ENCODE results near the gene SH3BGRL2.

SH3BGRL2 gene

GRCh38 chr6:79719248-79719960 lies 88.3 kb downstream of the SH3BGRL2 start:
- no peak overlapping the region for H3K9ac ChIP-seq (ENCODE audit: low read depth, low read length, poor library complexity)
- H2BK5ac ChIP-seq (ENCODE audit: low read length), result no peak overlapping the region
- no peak overlapping the region for H2BK15ac ChIP-seq (ENCODE audit: low read length)
- no peaks in the 10 kb centered on the region for H3K27me3 ChIP-seq (ENCODE audit: control insufficient read depth in 3 of 3, insufficient read depth in 3 of 3, low read depth in 1 of 3, low read length in 3 of 3)
- no peak overlapping the region for H3K4me2 ChIP-seq (ENCODE audit: insufficient read depth, low read length, poor library complexity, severe bottlenecking)
- no peak overlapping the region for H4K8ac ChIP-seq (ENCODE audit: low read depth, low read length)
- WGBS, 2 donors (ENCODE audit: extremely low coverage in 2 of 2, insufficient read length in 2 of 2, insufficient replicate concordance in 1 of 2), result no CpG with 5 or more reads among the region's 6 CpGs
- no peak overlapping the region for H2BK120ac ChIP-seq (ENCODE audit: low read depth, low read length)
- H4K91ac ChIP-seq (ENCODE audit: low read depth, low read length, poor library complexity), result no peak overlapping the region
- H2AK5ac ChIP-seq (ENCODE audit: low read depth, low read length), result no peak overlapping the region
- no peak overlapping the region for H3K4me3 ChIP-seq (ENCODE audit: low read length in 2 of 2)
- H3K79me1 ChIP-seq (ENCODE audit: low read depth, low read length), result no peaks in the 10 kb centered on the region
- no peak overlapping the region for H3K4ac ChIP-seq (ENCODE audit: low read length)
- H2AFZ ChIP-seq (ENCODE audit: low read length), result no peak overlapping the region
- H3K23ac ChIP-seq (ENCODE audit: low read depth, low read length, poor library complexity), result no peak overlapping the region
- H3K36me3 ChIP-seq (replicated peaks in 1 of 2; ENCODE audit: control insufficient read depth in 2 of 2, insufficient read depth in 2 of 2, low read length in 2 of 2), result no peaks in the 10 kb centered on the region
- H3K14ac ChIP-seq (ENCODE audit: low read length), result no peak overlapping the region
- H2BK12ac ChIP-seq (ENCODE audit: low read length), result no peak overlapping the region
- H3K9me3 ChIP-seq (replicated peaks in 1 of 2; ENCODE audit: control insufficient read depth in 2 of 2, insufficient read depth in 1 of 2, low read depth in 1 of 2, low read length in 2 of 2), result peaks cover 0 to 2% of the 10 kb centered on the region in 2 donors
- DNase-seq (ENCODE audit: low spot score), result no peak
- no peaks in the 10 kb centered on the region for H3K4me1 ChIP-seq (ENCODE audit: control insufficient read depth in 2 of 2, insufficient read depth in 1 of 2, low read depth in 1 of 2, low read length in 2 of 2)
- no peak overlapping the region for H3K18ac ChIP-seq (ENCODE audit: low read length)
- no peak overlapping the region for H3K27ac ChIP-seq (replicated peaks; ENCODE audit: low read length)

DNA sequence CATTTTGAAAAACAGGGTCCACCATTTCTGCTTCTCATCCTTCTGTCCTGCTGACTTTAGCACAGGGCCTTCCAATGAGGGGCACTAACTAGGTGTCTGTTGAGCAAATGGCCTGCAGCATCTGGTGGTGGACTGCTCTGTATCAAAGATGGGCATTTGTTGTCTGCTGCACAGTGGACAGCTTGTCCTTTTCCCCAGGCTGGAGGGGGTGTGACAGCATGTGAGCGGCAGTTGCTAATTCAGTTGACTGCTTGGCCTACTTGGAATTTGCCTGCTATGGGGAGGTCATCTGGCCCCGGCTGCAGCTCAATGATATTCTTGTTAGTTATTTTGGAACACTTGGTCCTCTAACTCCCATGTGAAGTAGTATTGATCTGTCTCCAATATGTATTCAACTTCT lies 93.7 kb downstream of the SH3BGRL2 start:
- no peak overlapping the region for H3K4me2 ChIP-seq (ENCODE audit: insufficient read depth, low read length, poor library complexity, severe bottlenecking)
- H4K91ac ChIP-seq (ENCODE audit: low read depth, low read length, poor library complexity), result no peak overlapping the region
- no peak overlapping the region for H2AFZ ChIP-seq (ENCODE audit: low read length)
- no peak for DNase-seq (ENCODE audit: low spot score)
- H2BK120ac ChIP-seq (ENCODE audit: low read depth, low read length), result no peak overlapping the region
- no peak overlapping the region for H2BK12ac ChIP-seq (ENCODE audit: low read length)
- H3K23ac ChIP-seq (ENCODE audit: low read depth, low read length, poor library complexity), result no peak overlapping the region
- no peak overlapping the region for H3K14ac ChIP-seq (ENCODE audit: low read length)
- H3K27me3 ChIP-seq (ENCODE audit: control insufficient read depth in 3 of 3, insufficient read depth in 3 of 3, low read depth in 1 of 3, low read length in 3 of 3), result no peaks in the 10 kb centered on the region
- H2BK5ac ChIP-seq (ENCODE audit: low read length), result no peak overlapping the region
- H3K4me1 ChIP-seq (ENCODE audit: control insufficient read depth in 2 of 2, insufficient read depth in 1 of 2, low read depth in 1 of 2, low read length in 2 of 2), result no peaks in the 10 kb centered on the region
- H3K4ac ChIP-seq (ENCODE audit: low read length), result no peak overlapping the region
- no peak overlapping the region for H3K27ac ChIP-seq (replicated peaks; ENCODE audit: low read length)
- no peak overlapping the region for H3K9ac ChIP-seq (ENCODE audit: low read depth, low read length, poor library complexity)
- H3K79me1 ChIP-seq (ENCODE audit: low read depth, low read length), result no peaks in the 10 kb centered on the region
- H4K8ac ChIP-seq (ENCODE audit: low read depth, low read length), result no peak overlapping the region
- H2BK15ac ChIP-seq (ENCODE audit: low read length), result peak overlapping the region; percentile 5
- peak overlapping the region; percentile 31 for H3K18ac ChIP-seq (ENCODE audit: low read length)
- H2AK5ac ChIP-seq (ENCODE audit: low read depth, low read length), result no peak overlapping the region
- no CpG with 5 or more reads among the region's 2 CpGs for WGBS, 2 donors (ENCODE audit: extremely low coverage in 2 of 2, insufficient read length in 2 of 2, insufficient replicate concordance in 1 of 2)
- H3K36me3 ChIP-seq (replicated peaks in 1 of 2; ENCODE audit: control insufficient read depth in 2 of 2, insufficient read depth in 2 of 2, low read length in 2 of 2), result no peaks in the 10 kb centered on the region
- H3K4me3 ChIP-seq (ENCODE audit: low read length in 2 of 2), result no peak overlapping the region
- H3K9me3 ChIP-seq (replicated peaks in 1 of 2; ENCODE audit: control insufficient read depth in 2 of 2, insufficient read depth in 1 of 2, low read depth in 1 of 2, low read length in 2 of 2), result peaks cover 0 to 4% of the 10 kb centered on the region in 2 donors

DNA sequence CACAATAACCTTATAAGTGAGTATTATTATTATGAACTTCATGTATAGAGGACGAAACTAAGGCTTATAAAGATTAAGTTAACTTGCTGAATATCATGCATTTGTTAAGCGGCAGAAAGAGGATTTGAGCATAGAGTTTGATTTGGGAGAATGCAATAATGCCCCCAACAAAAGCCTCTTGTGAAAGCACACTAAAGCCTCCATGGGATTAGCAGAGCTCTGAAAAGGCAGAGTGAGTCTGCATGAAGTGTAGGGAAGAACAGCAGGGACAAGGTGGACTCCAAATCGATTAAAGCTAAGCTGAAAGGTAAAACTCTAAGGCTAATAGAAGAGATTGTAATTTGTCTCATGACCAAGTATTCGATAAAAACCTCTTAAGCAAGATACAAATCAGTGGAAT lies 100.3 kb downstream of the SH3BGRL2 start:
- H2BK15ac ChIP-seq (ENCODE audit: low read length), result no peak overlapping the region
- no peak overlapping the region for H3K14ac ChIP-seq (ENCODE audit: low read length)
- H2AK5ac ChIP-seq (ENCODE audit: low read depth, low read length), result no peak overlapping the region
- no CpG with 5 or more reads among the region's 4 CpGs for WGBS, 2 donors (ENCODE audit: extremely low coverage in 2 of 2, insufficient read length in 2 of 2, insufficient replicate concordance in 1 of 2)
- DNase-seq (ENCODE audit: low spot score), result peak; percentile 30
- H4K8ac ChIP-seq (ENCODE audit: low read depth, low read length), result no peak overlapping the region
- H2BK12ac ChIP-seq (ENCODE audit: low read length), result no peak overlapping the region
- no peak overlapping the region for H2BK120ac ChIP-seq (ENCODE audit: low read depth, low read length)
- H3K9ac ChIP-seq (ENCODE audit: low read depth, low read length, poor library complexity), result no peak overlapping the region
- H3K23ac ChIP-seq (ENCODE audit: low read depth, low read length, poor library complexity), result no peak overlapping the region
- H3K27me3 ChIP-seq (ENCODE audit: control insufficient read depth in 3 of 3, insufficient read depth in 3 of 3, low read depth in 1 of 3, low read length in 3 of 3), result no peaks in the 10 kb centered on the region
- no peak overlapping the region for H4K91ac ChIP-seq (ENCODE audit: low read depth, low read length, poor library complexity)
- no peaks in the 10 kb centered on the region for H3K9me3 ChIP-seq (replicated peaks in 1 of 2; ENCODE audit: control insufficient read depth in 2 of 2, insufficient read depth in 1 of 2, low read depth in 1 of 2, low read length in 2 of 2)
- H2AFZ ChIP-seq (ENCODE audit: low read length), result no peak overlapping the region
- no peaks in the 10 kb centered on the region for H3K36me3 ChIP-seq (replicated peaks in 1 of 2; ENCODE audit: control insufficient read depth in 2 of 2, insufficient read depth in 2 of 2, low read length in 2 of 2)
- H2BK5ac ChIP-seq (ENCODE audit: low read length), result no peak overlapping the region
- no peak overlapping the region for H3K4me2 ChIP-seq (ENCODE audit: insufficient read depth, low read length, poor library complexity, severe bottlenecking)
- H3K4me1 ChIP-seq (ENCODE audit: control insufficient read depth in 2 of 2, insufficient read depth in 1 of 2, low read depth in 1 of 2, low read length in 2 of 2), result peaks cover 0 to 8% of the 10 kb centered on the region in 2 donors
- no peak overlapping the region for H3K4ac ChIP-seq (ENCODE audit: low read length)
- H3K27ac ChIP-seq (replicated peaks; ENCODE audit: low read length), result no peak overlapping the region
- H3K18ac ChIP-seq (ENCODE audit: low read length), result no peak overlapping the region
- no peak overlapping the region for H3K4me3 ChIP-seq (ENCODE audit: low read length in 2 of 2)
- no peaks in the 10 kb centered on the region for H3K79me1 ChIP-seq (ENCODE audit: low read depth, low read length)

- H2BK12ac ChIP-seq (ENCODE audit: low read length), result no peak overlapping the region
- no peak overlapping the region for H3K9ac ChIP-seq (ENCODE audit: low read depth, low read length, poor library complexity)
- H3K4me1 ChIP-seq (ENCODE audit: control insufficient read depth in 2 of 2, insufficient read depth in 1 of 2, low read depth in 1 of 2, low read length in 2 of 2), result peaks cover 0 to 8% of the 10 kb centered on the region in 2 donors
- no peak overlapping the region for H2AFZ ChIP-seq (ENCODE audit: low read length)
- no peaks in the 10 kb centered on the region for H3K79me1 ChIP-seq (ENCODE audit: low read depth, low read length)
- no peak overlapping the region for H3K27ac ChIP-seq (replicated peaks; ENCODE audit: low read length)
- no peaks in the 10 kb centered on the region for H3K27me3 ChIP-seq (ENCODE audit: control insufficient read depth in 3 of 3, insufficient read depth in 3 of 3, low read depth in 1 of 3, low read length in 3 of 3)
- no peak overlapping the region for H3K4ac ChIP-seq (ENCODE audit: low read length)
- H3K36me3 ChIP-seq (replicated peaks in 1 of 2; ENCODE audit: control insufficient read depth in 2 of 2, insufficient read depth in 2 of 2, low read length in 2 of 2), result no peaks in the 10 kb centered on the region
- no peak overlapping the region for H3K14ac ChIP-seq (ENCODE audit: low read length)
- H4K91ac ChIP-seq (ENCODE audit: low read depth, low read length, poor library complexity), result no peak overlapping the region
- H2BK15ac ChIP-seq (ENCODE audit: low read length), result no peak overlapping the region
- no peak overlapping the region for H3K18ac ChIP-seq (ENCODE audit: low read length)
- H4K8ac ChIP-seq (ENCODE audit: low read depth, low read length), result no peak overlapping the region
- H3K4me3 ChIP-seq (ENCODE audit: low read length in 2 of 2), result no peak overlapping the region
- H3K23ac ChIP-seq (ENCODE audit: low read depth, low read length, poor library complexity), result no peak overlapping the region
- no peak for DNase-seq (ENCODE audit: low spot score)
- no peaks in the 10 kb centered on the region for H3K9me3 ChIP-seq (replicated peaks in 1 of 2; ENCODE audit: control insufficient read depth in 2 of 2, insufficient read depth in 1 of 2, low read depth in 1 of 2, low read length in 2 of 2)
- H3K4me2 ChIP-seq (ENCODE audit: insufficient read depth, low read length, poor library complexity, severe bottlenecking), result no peak overlapping the region
- no peak overlapping the region for H2BK120ac ChIP-seq (ENCODE audit: low read depth, low read length)
- no peak overlapping the region for H2BK5ac ChIP-seq (ENCODE audit: low read length)
- H2AK5ac ChIP-seq (ENCODE audit: low read depth, low read length), result no peak overlapping the region
- WGBS, 2 donors (ENCODE audit: extremely low coverage in 2 of 2, insufficient read length in 2 of 2, insufficient replicate concordance in 1 of 2), result no CpG with 5 or more reads among the region's 4 CpGs
Measured at GRCh38 chr6:79733388-79733787, 102.3 kb downstream of the SH3BGRL2 start.

Data from neuronal stem cell (in vitro differentiated cells).